Hematopoietic multipotent progenitor cell treated with erythropoietin and hydrocortisone succinate and interleukin-3 and kit ligand, for 8 days (in vitro differentiated cells): Measurements from ENCODE around the gene REXO1.
"Not testable (repeated sequence)": the region's sequence is repeated elsewhere in the genome, so short reads cannot be mapped to it uniquely, and the experiment has no call there.

Source experiments
- DNase-seq: peaks from one replicate; pipeline ENCODE4 v3.0.0-alpha.2; 2015

REXO1 gene, protein sequence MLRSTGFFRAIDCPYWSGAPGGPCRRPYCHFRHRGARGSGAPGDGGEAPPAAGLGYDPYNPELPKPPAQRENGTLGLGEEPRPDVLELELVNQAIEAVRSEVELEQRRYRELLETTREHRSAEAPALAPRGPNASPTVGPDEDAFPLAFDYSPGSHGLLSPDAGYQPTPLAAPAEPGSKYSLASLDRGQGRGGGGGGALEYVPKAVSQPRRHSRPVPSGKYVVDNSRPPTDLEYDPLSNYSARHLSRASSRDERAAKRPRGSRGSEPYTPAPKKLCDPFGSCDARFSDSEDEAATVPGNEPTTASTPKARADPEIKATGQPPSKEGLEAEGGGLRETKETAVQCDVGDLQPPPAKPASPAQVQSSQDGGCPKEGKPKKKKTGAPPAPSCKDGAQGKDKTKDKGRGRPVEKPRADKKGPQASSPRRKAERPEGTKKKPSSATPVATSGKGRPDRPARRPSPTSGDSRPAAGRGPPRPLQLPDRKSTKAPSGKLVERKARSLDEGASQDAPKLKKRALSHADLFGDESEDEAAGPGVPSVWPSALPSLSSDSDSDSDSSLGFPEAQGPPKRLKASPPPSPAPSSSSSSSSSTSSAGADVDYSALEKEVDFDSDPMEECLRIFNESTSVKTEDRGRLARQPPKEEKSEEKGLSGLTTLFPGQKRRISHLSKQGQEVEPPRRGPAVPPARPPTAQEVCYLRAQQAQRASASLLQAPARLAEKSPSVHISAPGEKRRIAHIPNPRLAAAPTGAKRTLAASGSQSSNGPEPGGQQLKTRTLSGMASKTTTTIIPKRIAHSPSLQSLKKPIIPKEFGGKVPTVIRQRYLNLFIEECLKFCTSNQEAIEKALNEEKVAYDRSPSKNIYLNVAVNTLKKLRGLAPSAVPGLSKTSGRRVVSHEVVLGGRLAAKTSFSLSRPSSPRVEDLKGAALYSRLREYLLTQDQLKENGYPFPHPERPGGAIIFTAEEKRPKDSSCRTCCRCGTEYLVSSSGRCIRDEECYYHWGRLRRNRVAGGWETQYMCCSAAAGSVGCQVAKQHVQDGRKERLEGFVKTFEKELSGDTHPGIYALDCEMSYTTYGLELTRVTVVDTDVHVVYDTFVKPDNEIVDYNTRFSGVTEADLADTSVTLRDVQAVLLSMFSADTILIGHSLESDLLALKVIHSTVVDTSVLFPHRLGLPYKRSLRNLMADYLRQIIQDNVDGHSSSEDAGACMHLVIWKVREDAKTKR

DNA sequence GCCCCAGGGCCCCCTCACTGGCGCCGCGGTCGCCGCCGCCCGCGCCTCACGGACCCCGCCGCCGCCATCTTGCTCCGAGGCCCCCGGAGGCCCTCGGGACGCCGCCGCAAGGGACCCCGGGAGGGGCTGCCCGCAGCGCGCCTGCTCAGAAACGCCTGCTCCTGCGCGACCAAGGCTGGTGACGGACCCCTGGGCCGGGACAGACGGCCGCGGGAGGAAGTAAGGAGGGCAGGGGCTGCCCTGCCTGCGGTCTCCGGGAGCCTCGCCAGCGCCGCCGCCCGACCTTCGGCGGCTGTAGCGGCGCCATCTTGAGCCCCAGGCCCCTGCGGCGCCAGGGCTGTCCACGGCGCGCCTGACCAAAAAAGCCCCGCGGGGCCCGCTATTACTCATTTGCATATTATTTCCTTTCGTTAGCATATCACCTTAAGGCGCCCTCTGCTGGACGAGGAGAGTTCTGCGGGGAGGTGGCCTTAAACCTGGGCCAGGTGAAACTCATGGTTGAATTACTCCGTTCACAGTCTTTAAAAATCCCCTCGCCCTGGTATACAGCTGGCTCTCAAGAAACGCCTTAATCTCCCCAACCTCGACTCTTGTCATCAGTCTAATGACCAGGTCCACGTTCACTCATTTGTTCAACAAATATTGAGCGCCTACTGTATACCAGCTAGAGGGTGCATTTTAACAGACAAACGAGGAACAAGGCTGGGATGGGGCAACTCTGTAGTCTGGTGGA is at the start of gene REXO1:
Gene REXO1 (minus strand): TSS at position 85 of the 733 bp plus-strand sequence. CDS start 125 bp downstream, outside the sequence.
- DNase-seq = peak; percentile 95

DNA sequence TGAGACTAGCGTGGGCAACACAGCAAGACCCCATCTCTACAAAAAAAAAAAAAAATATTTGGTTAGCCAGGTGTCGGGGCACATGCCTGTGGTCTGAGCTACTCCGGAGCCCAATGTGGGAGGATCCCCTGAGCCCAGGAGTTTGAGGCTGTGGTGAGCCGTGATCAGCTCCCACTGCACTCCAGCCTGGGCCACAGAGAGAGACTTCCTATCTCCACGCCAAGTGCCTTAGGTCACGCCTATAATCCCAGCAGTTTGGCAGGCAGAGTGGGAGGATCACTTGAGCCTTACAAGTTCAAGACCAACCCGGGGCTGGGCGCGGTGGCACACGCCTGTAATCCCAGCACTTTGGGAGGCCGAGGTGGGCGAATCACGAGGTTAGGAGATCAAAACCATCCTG is 48.2 kb upstream of the REXO1 start:
- peak; percentile 43 for DNase-seq

DNA sequence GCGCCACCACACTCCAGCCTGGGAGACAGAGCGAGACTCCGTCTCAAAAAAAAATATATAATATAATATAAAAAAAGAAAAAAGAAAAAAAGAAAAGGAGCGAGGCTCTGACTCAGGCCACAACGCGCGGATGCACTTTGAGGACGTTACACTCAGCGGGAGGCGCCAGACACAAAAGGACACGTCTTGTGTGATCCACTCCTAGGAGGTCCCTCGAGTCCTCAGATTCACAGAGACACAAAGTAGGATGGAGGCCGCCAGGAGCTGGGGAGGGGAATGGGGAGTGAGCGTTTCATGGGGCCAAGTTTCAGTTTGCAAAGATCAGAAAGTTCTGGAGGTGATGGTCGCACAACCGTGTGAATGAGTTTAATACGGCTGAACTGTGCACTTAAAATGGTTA is 45.5 kb upstream of the REXO1 start:
- DNase-seq = no peak

DNA sequence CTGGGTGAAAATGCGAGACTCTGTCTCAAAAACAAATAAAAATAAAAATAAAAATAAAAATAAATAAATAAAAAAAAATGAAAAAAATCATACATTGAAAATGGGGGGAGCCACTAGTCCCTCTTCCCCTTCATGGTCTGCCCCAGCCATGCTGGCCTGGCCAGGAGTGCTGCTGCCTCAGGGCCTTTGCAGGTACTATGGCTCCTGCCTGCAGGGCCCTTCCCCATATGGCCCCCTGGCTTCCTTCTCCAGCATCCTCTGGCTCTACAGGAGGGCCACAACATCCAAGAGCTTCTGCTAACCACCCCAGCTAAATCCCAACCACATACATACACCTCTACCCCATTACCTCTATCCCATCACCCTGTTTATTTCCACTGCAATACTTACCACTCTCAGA is 41.6 kb upstream of the REXO1 start:
- DNase-seq = no peak

DNA sequence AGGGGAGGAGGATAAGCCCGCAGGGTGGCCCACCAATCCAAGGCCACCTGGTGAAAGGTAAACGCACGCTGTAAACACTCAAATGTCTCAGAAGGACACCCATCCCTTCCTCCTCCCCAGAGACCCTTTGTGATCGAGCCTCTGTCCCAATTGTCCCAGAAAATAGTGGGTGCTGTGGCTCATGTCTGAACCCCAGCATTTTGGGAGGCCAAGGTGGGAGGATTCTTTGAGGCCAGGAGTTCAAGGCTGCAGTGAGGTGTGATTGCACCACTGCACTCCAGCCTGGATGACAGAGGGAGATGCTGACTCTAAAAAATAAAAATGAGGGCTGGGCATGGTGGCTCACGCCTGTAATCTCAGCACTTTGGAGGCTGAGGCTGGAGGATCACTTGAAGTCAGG is 40.1 kb upstream of the REXO1 start:
- DNase-seq = no peak

DNA sequence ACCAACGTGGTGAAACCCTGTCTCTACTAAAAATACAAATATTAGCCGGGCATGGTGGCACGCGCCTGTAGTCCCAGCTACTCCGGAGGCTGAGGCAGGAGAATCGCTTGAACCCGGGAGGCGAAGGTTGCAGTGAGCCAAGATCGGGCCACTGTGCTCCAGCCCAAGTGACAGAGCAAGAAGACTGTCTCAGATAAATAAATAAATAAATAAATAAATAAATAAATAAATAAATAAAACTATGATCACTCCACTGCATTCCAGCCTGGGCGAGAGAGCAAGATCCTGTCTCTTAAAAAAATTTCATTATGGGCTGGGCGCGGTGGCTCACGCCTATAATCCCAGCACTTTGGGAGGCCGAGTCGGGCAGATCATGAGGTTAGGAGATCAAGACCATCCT is 38.1 kb upstream of the REXO1 start:
- not testable (repeated sequence) for DNase-seq

DNA sequence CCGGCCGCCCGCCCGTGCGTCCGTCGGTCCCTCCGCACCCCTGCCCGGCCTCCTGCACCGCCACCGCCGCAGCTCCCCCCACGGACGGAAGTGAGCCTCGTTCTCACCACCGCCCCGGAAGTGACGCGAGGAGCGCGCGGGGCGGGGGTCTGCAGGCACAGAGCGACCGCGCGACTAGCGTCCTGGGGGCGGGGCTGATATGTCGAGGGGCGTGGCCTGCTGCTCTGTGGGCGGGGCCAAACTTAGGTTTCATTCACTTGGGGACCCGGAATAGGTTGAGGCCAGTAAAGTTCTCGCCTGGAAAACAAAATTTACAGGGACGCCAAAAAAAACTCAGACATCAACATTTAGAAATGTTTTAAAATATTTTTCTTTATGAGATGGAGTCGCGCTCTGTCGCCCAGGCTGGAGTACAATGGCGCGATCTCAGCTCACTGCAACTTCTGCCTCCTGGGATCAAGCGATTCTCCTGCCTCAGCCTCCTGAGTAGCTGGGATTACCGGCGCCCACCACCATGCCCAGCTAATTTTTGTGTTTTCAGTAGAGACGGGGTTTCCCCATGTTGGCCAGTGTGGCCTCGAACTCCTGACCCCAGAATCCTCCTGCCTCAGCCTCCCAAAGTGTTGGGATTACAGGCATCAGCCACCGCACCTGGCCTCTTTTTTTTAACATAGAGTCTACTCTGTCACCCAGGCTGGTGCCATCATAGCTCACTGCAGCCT is 37.3 kb upstream of the REXO1 start, which contains the start of gene ABHD17A:
Gene ABHD17A (minus strand): TSS at position 99 of the 722 bp plus-strand sequence. CDS start 3,930 bp downstream, outside the sequence.
- peak; percentile 94 for DNase-seq

DNA sequence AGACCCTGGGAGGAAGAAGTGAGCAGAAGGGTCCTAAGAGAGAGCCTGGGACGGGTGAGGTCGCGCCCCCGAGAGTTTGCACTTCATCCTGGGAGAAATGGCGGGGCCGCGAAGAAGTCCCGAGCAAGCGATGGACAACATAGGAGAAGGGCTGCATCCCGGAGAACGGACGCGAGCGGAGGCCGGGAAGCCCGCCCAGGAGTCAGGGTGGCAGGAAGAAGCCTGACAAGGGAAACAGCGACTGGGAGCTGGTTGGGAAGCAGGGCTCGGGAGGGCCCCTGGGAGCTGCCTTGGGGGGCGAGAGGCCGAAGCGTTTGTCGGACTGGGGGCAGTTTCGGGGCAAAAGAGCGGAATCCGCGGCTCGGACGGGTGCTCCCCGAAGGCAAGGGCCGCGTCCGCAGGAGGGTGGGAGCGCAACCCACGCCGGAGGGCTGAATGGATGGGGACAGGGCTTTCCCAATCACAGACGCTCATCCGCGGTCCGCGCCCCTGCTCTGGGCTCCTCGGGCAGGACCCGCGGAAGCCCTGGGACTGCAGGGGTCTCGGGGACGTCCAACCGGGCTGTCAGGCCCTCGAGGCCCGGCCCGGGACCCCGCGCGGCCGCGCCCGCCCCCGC is 36.5 kb upstream of the REXO1 start:
- DNase-seq = no peak

DNA sequence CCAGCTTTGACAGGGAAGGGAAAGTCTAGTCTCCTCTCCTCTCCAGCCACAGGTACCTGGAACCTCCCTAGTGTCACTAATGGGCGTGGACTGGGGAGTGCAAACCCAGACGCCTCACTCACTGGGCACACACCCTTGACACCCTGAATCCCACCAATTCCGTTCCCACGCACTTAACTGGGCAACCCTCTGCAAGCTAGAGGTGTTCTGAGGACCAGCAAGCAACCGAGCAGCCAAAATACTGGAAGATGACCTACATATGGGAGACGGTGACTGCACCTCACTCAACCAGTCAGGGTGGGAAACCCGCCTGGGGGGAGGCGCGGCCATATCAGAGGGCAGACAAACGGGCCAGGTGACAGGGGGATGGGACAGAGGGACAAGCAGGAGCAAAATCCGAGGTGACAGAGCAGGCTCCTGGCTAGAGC is 36.0 kb upstream of the REXO1 start:
- no peak for DNase-seq

DNA sequence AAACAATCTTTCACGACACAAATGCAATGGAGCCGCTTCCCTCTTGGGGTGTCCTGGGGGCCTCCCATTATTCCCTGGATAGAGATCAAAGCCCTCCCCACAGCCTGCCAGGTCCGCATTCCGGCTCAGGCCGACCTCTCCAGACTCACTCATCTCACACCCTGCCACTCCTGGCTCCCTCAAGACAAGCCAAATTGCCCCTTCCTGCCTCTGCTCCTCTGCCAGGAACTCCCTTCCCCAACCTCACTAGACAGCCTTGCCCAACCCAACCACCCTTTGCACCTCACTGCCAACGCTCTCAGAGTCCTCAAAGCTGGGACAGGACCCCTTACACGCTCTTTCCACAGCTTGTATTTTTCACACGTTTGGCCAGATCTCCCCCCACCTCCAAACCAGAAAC is 35.5 kb upstream of the REXO1 start:
- no peak for DNase-seq

DNA sequence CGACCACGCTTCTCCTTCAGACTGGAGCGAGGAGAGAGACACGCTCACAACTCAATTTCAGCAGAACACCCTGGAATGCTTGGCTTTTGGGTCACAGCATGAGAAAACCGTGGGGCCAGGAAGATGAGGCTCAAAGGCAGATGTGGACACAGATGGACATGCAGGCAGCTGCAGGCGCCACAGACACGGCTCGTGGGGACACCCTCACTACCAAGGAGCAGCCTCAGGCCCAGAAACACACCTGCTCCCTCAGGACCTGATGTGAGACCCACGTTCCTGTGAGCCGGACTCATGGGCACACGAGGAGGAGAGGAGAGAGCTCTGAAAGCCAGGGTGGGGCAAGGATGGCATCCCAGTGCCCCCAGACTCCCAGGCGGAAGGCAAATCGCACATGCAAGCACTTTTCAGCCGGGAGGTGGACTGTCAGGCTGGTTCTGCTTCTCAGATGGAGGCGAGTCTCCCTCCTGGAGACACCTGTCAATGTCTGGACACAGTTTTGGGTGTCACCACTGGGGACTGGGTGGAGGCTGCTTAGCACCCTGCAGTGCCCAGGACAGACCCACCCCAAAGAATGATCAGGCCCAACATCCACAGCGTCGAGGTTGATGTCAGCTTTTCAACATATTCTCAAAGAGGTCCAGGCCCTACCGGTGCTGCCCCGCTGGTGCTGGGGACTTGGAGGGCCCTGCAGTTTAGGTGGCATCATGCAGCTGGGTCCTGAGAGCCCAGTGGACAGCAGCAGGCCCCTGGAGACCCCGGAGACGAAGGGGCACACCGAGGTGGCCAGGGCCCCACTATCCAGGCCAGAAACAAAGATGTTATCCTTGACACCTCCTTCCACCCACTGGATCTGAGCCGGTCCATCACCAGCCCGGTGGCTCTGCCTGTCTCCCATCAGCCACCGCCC is 34.8 kb upstream of the REXO1 start:
- no peak for DNase-seq

DNA sequence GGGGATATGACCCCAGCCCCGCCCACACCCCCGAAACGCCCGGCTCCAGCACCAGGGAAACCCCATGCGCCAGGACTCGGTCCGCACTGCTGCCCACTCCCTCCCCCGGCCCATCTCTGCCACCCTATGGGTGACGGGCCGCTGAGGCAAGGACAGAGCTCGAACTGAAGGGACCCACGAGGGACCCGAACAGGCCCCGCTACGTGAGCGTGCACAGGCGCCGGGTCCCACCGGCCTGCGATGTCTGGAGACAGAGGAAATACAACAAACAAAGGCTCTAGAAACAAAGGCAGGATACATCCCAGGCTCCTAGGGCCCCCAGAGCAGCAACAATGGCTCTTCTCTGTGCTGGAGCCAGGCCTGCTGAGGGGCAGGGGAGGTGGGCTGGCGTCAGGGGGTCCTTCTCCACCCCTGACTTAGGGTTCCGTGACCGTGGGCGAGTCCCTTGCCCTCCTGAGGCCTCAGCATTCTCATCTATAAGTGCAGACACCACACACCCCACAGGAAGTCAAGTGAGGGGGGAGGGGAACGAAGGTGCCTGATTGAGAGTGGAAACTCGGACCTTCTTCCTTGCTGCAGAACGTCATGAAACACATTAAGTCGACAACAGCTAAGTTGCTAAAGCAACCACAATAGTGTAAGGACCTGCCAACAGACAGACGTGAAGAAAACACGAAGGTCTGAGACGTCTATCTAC is 34.0 kb upstream of the REXO1 start:
- DNase-seq = no peak

DNA sequence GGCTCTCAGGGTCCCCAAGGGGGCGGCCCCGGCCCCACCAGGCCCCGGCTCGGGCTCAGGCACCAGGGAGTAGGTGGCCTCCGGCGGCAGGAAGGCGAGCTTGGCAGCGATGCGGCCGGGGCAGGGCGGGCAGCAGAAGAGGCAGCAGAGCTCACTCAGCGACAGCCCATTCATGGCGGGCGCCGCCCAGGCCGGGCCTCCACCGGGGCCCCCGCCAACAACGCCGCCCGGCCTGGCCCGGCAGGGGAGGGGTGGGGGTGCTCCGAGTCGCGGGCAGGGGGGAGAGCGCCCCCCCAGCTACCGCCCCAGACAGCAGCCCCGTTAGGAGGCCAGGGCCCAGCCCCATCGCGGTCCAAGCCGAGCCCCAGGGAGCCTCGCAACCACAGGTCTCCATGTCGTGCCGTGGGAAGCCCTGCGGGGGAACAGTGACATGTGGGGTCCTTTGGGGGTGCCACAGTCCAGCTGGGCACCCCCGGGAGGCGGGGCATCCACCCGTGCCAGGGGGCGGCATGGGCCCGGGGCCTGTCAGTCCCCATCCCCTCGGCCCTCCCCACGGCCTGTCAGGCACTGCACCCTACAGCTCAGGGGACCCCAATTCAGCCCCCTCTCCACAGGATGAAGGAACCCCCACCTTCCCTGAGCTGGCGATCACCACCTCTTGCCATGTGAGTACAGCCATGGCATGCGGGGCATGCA is 33.3 kb upstream of the REXO1 start:
- not testable (repeated sequence) for DNase-seq

DNA sequence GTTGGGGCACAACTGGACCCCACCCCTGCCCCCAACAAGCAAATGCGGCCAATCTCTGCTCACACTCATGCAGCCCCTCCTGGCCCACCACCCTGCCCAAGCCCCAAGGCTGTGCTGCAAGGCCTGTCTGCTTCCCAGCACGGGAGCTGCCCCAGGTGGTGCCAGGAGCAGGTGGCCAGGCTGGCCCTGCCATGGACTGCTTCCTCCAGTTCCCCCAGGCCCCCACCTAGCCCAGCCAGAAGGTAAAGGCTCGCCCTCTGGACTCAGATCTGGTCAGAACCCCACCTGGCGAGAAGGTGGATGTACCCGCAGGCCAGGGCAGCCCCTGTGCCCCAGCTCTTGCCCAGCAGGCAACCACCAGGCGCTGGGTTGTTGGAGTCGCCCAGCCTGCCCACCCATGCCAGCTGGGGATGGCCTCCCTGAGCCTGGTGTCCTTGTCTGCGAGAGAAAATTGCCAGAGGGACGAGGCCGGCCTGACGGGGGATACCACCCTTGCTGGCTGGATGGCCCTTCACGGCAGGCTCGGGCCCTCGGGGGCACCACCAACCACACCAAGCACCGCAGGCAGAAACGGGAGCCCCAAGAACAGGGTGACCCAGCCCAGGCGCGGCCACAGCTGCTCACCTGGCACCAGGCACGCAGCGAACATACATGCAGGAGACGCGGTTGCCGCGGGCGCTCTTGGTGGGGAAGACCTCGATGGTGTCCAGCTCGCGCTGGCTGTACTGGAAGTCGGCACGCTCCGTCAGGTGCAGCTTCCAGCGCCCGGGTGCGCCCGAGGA is 32.5 kb upstream of the REXO1 start:
- DNase-seq = no peak

DNA sequence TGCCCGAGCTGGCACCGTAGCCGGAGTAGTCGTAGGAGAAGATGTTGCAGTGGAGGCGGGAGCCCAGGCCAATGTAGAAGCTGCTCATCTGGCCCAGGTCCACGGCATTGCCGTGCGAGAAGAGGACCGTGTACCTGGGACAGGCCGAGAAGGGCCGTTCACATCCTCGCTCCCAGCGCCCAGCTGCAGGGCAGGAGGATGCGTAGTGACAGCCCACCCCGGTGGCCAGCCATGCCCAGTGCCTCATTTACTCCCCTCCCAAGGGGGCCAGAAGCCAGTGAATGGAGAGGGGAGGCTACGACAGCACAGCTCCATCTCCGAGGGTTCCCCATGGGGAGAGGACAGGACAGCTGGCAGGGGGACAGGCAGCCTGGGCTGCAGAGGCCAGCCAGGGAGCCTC is 31.7 kb upstream of the REXO1 start:
- not testable (repeated sequence) for DNase-seq

DNA sequence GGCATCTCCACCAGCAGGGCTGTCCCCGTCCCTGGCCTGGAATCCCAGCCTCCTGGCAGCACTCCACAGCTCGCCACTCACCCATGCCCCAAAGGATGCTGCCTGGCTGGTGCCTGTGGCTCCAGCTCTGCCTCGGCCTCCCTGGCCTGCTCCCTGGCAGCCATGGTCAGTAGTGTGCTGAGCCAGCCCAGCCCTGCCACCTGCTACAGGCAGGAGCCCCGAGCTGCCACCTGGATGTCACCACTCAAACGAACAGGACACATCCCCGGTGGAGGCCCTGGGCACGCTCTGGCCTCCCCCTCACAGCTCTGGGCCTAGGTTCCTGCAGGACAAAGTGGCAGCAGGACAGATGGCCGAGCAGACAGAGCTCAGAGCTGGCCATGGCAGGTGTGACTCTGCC is 30.3 kb upstream of the REXO1 start:
- DNase-seq = not testable (repeated sequence)

DNA sequence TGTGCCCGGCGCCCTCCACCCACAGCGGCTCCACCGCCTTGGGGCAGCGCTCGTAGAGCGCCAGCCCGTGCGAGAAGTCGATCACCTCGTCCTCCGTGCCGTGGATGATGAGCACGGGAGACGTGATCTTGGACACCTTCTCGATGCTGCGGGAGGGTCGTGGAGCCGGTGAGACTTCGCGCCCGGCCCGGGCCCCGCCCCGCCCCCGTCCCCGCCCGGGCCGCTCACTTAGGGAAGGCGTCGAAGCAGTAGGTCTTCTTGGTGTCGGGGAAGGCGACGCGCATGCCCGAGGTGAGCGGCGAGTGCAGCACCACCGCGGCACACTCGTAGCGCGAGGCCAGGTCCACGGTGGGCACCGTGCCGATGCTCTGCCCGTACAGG is 29.0 kb upstream of the REXO1 start:
- not testable (repeated sequence) for DNase-seq
